ENCODE data around the gene DAAM1.

The DAAM1 gene

DNA sequence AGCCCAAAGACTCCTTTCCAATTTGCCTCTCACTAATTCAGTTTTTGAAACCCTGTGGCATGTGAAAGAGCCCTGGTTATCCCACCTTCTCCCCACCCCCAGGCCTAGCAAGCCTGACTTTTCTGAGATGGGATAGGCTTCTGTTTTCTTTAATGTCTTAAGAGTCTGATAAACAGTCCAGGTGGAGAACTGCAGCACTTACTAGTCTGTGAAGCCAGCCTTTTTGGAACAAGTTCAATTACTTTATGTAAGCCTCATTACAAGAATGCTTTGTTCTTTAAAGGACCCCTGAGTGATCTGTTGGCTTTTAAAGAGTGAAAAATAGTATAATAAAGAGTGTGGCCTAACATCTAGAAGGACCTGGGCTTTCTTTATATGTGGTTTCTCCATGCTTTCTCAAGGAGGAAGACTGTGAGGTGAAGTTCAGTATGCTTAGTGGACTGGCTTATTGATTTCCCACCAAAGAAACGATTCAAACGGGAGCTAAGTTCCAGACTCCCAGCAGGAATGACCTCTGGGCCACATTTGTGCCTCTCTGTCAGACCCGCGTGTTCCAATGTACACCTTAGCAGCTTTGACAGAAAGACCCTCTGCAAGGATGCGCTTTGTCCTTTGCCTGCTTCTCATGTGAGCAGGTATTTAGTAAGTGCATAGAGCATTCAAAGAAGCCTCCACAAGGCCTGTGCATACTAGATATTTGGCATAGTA lies 129.5 kb downstream of the DAAM1 start:
- Histone ChIP-seq H3K27ac (ENCODE audit: low read length) (no peak overlapping the region), H3K4me1 (ENCODE audit: low read length) (peaks cover 18% of the 10 kb centered on the region), H3K36me3 (replicated peaks; ENCODE audit: low read depth, low read length) (no peaks in the 10 kb centered on the region), H3K4me3 (ENCODE audit: low read length) (no peak overlapping the region), H3K9ac (ENCODE audit: low read length) (no peak overlapping the region), H3K4me2 (ENCODE audit: low read length) (no peak overlapping the region), H3K27me3 (ENCODE audit: low read depth, low read length) (no peaks in the 10 kb centered on the region), H3K79me2 (ENCODE audit: low read length) (no peaks in the 10 kb centered on the region), H4K20me1 (ENCODE audit: insufficient read depth, low read length) (no peaks in the 10 kb centered on the region), H2AFZ (ENCODE audit: low read depth, low read length) (no peak overlapping the region), H3K9me3 (ENCODE audit: insufficient read depth, low read length) (no peaks in the 10 kb centered on the region)
- TF ChIP-seq, protein P1, sequence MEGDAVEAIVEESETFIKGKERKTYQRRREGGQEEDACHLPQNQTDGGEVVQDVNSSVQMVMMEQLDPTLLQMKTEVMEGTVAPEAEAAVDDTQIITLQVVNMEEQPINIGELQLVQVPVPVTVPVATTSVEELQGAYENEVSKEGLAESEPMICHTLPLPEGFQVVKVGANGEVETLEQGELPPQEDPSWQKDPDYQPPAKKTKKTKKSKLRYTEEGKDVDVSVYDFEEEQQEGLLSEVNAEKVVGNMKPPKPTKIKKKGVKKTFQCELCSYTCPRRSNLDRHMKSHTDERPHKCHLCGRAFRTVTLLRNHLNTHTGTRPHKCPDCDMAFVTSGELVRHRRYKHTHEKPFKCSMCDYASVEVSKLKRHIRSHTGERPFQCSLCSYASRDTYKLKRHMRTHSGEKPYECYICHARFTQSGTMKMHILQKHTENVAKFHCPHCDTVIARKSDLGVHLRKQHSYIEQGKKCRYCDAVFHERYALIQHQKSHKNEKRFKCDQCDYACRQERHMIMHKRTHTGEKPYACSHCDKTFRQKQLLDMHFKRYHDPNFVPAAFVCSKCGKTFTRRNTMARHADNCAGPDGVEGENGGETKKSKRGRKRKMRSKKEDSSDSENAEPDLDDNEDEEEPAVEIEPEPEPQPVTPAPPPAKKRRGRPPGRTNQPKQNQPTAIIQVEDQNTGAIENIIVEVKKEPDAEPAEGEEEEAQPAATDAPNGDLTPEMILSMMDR (IDR thresholded peaks at IDR 0.05; ENCODE audit: low read depth, low read length), result no peak
- no peak for TF ChIP-seq EZH2phosphoT487 (IDR thresholded peaks at IDR 0.05; ENCODE audit: low read depth)

DNA sequence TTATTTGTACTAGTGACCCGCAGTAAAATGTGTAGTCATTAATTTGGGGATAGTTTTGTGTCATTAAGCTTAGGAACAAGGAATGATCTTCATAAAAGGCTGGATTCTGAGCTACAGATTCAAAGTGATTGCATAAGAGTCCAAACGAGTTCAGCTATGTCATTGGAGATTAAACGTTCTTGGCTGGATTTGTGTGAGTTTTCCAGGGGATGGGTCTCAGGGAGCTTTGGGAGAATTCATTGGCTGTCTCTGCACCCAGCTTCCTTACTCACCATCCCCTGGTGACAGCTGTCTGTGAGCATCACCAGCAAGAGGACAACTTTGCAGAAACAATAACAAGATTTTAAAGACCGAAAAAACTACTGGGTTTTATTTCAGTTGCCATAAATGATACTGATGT lies 130.4 kb downstream of the DAAM1 start:
- H3K9me3 ChIP-seq (ENCODE audit: insufficient read depth, low read length), result no peaks in the 10 kb centered on the region
- H3K27me3 ChIP-seq (ENCODE audit: low read depth, low read length), result no peaks in the 10 kb centered on the region
- H3K36me3 ChIP-seq (replicated peaks; ENCODE audit: low read depth, low read length), result no peaks in the 10 kb centered on the region
- no peak overlapping the region for H2AFZ ChIP-seq (ENCODE audit: low read depth, low read length)
- H3K4me3 ChIP-seq (ENCODE audit: low read length), result no peak overlapping the region
- no peaks in the 10 kb centered on the region for H3K79me2 ChIP-seq (ENCODE audit: low read length)
- H4K20me1 ChIP-seq (ENCODE audit: insufficient read depth, low read length), result no peaks in the 10 kb centered on the region
- H3K9ac ChIP-seq (ENCODE audit: low read length), result no peak overlapping the region
- H3K27ac ChIP-seq (ENCODE audit: low read length), result no peak overlapping the region
- peaks cover 8% of the 10 kb centered on the region for H3K4me1 ChIP-seq (ENCODE audit: low read length)
- no peak overlapping the region for H3K4me2 ChIP-seq (ENCODE audit: low read length)
- TF ChIP-seq, protein P1 (IDR thresholded peaks at IDR 0.05; ENCODE audit: low read depth, low read length), result no peak
- no peak for TF ChIP-seq EZH2phosphoT487 (IDR thresholded peaks at IDR 0.05; ENCODE audit: low read depth)

DNA sequence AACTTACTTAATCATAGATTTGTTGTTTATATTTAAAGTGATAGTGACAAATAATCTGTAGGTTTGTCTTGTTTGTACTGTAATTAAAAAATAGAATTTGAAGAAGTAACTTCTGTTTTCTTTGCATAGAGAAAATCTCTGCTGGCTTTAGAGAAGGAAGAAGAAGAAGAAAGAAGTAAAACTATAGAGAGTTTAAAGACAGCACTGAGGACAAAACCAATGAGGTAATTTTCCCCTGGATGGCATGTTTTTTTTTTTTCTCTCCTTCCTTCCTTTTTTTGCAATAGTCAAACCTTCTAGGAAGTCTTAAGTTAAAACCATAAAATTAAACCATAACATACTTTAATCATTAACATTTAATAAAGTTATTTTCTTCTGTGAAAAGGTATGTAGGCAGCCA lies 131.9 kb downstream of the DAAM1 start:
- Histone ChIP-seq H3K27ac (ENCODE audit: low read length) (no peak overlapping the region), H4K20me1 (ENCODE audit: insufficient read depth, low read length) (no peaks in the 10 kb centered on the region), H3K4me1 (ENCODE audit: low read length) (peaks cover 7% of the 10 kb centered on the region), H3K9me3 (ENCODE audit: insufficient read depth, low read length) (no peaks in the 10 kb centered on the region), H3K36me3 (replicated peaks; ENCODE audit: low read depth, low read length) (no peaks in the 10 kb centered on the region), H3K79me2 (ENCODE audit: low read length) (no peaks in the 10 kb centered on the region), H3K9ac (ENCODE audit: low read length) (no peak overlapping the region), H3K4me2 (ENCODE audit: low read length) (no peak overlapping the region), H2AFZ (ENCODE audit: low read depth, low read length) (no peak overlapping the region), H3K4me3 (ENCODE audit: low read length) (no peak overlapping the region), H3K27me3 (ENCODE audit: low read depth, low read length) (no peaks in the 10 kb centered on the region)
- TF ChIP-seq, protein P1 (IDR thresholded peaks at IDR 0.05; ENCODE audit: low read depth, low read length), result no peak
- TF ChIP-seq EZH2phosphoT487 (IDR thresholded peaks at IDR 0.05; ENCODE audit: low read depth), result no peak

DNA sequence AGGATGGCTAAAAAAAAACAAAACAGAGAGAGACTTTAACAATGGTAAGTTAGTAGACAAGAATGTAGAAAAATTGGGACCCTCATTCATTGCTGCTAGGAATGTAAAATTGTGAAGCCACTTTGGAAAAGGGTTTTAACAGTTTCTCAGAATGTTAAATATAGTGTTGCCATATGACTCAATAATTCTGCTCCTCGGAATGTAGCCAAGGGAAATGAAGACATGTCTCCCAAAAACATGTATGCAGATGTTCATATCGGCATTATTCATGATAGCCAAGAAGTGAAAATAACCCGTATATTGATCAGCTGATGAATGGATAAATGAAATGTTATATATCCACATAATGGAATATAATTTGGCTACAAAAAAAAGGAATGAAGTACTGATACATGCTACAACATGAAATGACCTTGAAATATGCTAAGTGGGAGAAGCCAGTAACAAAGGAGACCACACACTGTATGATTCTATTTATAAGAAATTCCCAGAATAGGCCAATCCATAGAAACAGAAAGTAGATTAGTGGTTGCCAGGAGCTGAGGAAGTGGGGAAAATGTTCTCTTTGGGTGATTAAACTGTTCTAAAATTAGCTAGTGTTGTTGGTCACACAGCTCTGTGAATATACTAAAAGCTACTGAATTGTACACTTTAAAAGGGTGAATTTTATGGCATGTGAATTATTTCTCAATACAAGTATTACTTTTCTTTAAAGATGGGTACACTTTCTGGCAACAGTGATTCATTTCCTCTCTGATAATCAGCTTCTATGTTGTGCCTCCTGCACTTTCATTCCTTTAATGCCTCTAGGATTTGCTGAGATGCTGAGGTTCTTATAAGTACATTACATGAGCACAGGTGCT lies 132.5 kb downstream of the DAAM1 start:
- Histone ChIP-seq H3K79me2 (ENCODE audit: low read length) (no peaks in the 10 kb centered on the region), H4K20me1 (ENCODE audit: insufficient read depth, low read length) (no peaks in the 10 kb centered on the region), H3K4me2 (ENCODE audit: low read length) (no peak overlapping the region), H2AFZ (ENCODE audit: low read depth, low read length) (no peak overlapping the region), H3K4me1 (ENCODE audit: low read length) (peaks cover 5% of the 10 kb centered on the region), H3K27me3 (ENCODE audit: low read depth, low read length) (no peaks in the 10 kb centered on the region), H3K27ac (ENCODE audit: low read length) (no peak overlapping the region), H3K9me3 (ENCODE audit: insufficient read depth, low read length) (no peaks in the 10 kb centered on the region), H3K36me3 (replicated peaks; ENCODE audit: low read depth, low read length) (no peaks in the 10 kb centered on the region), H3K4me3 (ENCODE audit: low read length) (no peak overlapping the region), H3K9ac (ENCODE audit: low read length) (no peak overlapping the region)
- TF ChIP-seq EZH2phosphoT487 (IDR thresholded peaks at IDR 0.05; ENCODE audit: low read depth), result no peak
- TF ChIP-seq, protein P1 (IDR thresholded peaks at IDR 0.05; ENCODE audit: low read depth, low read length), result no peak
